T-helper 1 cell (primary cell): Measurements from ENCODE around the gene ENTREP3.
A peak's percentile ranks its signal among the peaks of the same experiment; 100 is the strongest.
"Not testable (repeated sequence)": the region's sequence is repeated elsewhere in the genome, so short reads cannot be mapped to it uniquely, and the experiment has no call there.

Source experiments
- DNase-seq, 5 donors: peaks; one replicate each; pipeline ENCODE4 v3.0.0-alpha.2; 2012 to 2020

Gene ENTREP3

GRCh38 chr1:155223047-155223446 lies 32.2 kb downstream of the ENTREP3 start:
- DNase-seq = no peak

- DNase-seq = not testable (repeated sequence)
Measured at GRCh38 chr1:155220211-155220965, 34.9 kb downstream of the ENTREP3 start.

GRCh38 chr1:155219592-155220031 lies 35.7 kb downstream of the ENTREP3 start:
- DNase-seq = peak in 1 of 5 donors; percentile 32

GRCh38 chr1:155218854-155219591 lies 36.3 kb downstream of the ENTREP3 start:
- DNase-seq = peak in 1 of 5 donors; percentile 40

DNA sequence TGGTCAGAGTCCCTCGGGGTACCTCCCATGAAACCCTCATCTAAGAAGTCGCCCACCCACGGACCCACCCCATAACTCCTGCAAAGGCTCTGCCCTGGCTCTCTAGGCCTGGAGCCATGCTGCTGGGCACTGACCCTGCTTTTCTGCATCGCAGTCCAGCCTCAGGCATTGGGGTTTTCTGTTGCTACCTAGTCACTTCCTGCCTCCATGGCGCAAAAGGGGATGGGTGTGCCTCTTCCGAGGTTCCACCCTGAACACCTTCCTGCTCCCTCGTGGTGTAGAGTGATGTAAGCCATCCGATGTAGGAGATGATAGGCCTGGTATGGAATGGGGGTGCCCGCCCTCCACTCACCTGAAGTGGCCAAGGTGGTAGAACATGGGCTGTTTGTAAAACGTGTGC lies 40.6 kb downstream of the ENTREP3 start:
- not testable (repeated sequence) for DNase-seq

- DNase-seq = not testable (repeated sequence)
Measured at GRCh38 chr1:155212051-155212440, 43.2 kb downstream of the ENTREP3 start.

- DNase-seq = not testable (repeated sequence)
Measured at GRCh38 chr1:155211381-155212050, 43.8 kb downstream of the ENTREP3 start.

GRCh38 chr1:155210314-155211104 lies 44.8 kb downstream of the ENTREP3 start:
- DNase-seq = no peak

DNA sequence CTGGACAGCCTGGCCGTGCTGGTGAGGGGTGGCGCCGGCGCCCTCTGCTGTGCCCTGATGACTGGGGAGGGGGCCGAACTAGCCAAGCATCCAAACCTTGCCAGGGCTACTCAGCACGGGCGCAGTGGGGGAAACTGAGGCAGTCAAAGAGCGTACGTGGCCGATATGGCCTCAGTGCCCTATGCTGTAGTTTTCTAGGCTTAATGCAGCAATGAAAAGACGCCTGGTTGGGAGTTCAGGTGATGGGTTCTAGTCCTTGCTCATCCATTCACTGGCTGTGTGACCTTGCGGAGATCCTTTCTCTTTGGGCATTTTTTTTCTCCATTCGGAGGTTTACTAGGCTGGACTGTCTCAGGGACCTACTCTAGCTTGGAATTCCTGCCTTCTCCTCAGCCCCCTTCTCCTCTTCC lies 46.0 kb downstream of the ENTREP3 start:
- no peak for DNase-seq

DNA sequence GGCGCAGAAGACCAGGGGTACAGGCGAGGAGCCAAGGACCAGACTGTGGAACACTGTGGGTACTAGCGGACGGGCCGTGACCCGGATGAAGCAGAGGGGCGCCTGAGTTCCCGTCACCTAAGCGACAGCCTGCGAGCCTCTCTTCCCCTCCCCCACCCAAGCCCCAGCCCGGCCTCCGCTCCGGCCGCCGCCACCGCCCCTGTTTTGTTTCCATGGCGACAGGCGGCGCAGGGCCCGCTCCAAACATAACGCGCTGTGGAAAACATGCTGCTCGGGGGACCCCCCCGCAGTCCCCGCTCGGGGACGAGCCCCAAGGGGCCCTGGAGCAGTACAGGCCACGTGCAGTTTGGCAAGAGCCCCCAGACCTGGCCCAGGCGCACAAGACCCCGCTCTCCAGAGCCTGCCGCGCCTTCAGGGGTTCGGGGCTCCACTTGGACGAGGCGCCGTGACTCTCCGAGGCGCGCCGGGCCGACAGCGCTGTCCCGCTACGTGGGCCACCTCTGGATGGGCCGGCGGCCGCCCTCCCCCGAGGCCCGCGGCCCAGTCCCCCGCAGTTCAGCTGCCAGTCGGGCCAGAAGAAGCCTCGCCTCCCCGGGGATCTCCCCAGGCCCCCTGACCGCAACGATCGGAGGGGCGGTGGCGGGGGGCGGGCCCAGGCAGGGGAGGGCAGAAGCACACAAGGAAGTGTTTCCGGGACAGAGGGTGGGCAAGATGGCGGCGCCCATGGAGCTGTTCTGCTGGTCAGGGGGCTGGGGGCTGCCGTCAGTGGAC lies 46.6 kb downstream of the ENTREP3 start, which contains the start of gene MTX1:
Gene MTX1 (plus strand): TSS at position 155 of the 771 bp plus-strand sequence. CDS start 110 bp downstream, at position 265.
- DNase-seq = peak; percentile 83 to 89 (median 87)

DNA sequence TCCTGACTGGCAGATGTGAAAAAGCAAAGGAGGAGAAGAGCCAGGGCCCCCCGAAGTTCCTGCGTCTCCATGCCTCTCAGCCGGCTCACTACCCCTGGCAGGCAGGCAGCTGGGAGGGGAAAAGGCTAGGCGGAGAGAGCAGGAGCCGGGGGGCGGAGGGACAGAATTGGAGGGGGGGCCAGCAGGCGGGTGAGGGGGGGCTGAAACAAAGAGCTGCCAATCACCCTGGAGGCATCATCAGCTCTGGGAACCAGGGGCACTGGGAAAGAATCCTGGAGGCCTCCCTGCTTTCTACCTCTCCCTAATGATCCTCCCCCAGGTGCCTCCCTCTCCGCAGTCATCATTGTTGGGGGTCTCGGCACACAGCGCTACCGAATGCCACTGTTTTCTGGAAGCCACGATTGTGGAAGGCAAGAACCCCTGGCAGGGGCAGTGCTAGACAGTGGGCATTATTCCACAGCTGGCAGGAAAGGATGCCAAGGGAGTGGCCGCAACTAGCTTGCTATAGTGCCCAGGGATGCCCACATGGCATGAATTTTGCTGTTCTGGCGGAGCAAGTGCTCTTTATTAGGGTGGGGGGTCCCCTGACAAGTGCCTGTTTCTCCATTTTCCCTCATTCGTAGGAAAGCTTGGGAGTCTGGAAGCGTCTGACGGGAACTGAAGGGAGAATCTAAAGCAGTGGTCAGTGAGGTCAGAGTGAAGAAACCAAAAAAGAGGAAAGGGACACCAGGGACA lies 47.3 kb downstream of the ENTREP3 start, which contains the start of gene THBS3:
Gene THBS3 (minus strand): TSS at position 92 of the 735 bp plus-strand sequence. CDS start 21 bp downstream, at position 71.
- DNase-seq = no peak

DNA sequence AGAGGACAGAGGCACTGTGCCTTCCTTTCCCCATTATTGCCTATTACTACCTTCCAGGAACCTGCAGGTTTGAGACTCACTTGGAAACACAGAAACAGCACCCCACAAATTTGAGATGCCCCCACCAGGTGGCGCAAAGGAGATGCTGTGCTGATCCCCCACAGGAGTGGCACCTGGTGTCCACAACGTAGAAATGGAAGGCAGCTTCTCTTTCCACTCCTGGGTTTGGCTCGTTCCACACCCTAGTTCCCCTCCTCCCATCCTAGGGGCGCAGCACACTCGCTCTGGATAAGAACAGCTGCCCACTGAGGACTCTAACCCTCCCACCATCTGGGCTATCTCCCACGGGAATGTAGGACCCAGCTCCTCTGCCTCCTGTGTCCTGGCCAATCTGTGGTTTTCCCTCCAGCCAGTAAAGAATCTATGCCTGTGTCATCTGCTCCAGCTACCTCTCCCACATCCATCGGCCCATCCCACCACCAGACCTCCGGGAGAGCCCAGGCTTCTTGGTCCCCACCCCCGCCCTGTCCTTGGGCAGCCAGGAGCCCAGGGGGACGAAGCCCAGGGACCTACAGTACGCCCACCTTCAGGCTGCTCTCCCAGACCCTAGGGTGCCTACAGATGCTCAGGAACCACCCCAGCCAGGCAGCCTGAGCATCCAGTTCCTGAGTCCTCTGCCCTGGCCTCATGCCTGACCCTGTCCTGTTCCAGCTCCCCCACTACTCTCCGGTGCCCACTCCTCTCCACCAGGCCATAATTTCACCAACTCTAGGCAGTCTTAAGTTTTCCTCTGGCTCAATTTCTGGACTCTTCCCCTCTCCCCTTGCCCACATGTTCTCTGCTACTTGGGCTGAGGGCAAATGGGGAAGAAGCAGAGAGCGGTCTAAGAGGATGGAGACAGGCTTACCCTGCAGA lies 48.1 kb downstream of the ENTREP3 start:
- peak; percentile 73 to 89 (median 85) for DNase-seq

DNA sequence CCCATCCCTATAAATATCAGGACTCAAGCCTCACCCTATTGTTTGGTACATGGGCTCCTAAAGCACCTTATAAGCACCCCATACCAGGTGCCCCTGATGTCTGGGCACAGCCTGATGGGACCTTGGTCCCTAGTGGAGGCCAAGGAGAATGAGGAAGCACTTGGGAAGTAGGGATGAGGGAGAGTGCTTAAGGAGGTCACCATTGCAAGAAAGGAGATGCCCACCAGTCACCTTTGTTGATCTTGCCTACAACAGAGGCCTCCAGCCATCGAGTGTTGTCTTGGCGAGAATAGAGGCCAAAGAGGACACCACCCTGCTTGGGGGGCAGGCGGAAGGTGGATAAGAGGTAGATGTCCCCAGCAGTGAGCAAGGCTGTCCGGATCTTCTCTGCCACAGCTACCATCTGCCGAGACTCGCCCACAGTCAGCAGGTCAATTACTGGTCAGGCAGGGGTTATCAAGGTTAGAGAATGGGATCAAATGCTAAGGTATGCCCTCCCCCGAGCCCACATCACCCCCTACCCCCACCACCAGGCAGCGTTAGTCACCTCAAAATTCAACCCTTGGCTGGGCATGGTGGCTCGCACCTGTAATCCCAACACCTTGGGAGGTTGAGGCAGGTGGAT lies 49.2 kb downstream of the ENTREP3 start:
- DNase-seq = no peak

- no peak for DNase-seq
Measured at GRCh38 chr1:155205035-155205434, 50.2 kb downstream of the ENTREP3 start.

DNA sequence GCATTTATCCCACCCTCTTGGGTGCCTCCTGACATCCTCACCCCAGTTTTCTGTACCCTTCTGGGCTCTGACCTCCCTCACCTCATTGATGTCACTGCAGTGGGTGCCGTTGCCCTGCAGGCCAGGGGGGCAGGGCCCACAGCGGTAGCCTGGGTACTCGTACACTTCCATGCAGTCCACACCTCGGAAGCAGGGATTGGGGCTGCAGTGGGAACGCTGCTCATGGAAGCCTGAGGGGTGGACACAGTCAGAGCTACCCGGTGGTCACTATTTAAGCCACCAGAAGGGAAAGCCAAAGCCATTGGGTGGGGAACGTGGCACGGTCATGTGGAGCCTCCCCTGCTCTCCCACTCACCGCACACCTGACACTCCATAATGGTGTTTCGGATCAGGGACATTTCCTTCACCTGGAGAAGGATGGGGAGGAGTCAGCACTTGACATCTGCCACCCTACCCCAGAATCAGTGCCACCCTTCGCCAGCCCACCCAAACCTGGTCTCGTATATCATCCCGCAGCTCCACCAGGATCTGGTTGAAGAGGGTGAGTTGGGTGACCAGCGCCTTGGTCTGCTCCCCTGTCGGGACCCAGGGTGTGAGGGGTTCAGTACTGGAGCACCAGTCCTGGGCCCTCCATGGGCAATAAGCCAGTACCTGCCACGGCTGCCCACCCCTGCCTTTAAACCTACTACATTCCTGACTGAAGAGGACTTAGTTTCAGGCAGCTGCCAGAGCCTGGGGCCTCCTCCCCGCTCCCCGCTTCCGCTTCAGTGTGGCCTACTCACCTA lies 52.4 kb downstream of the ENTREP3 start:
- no peak for DNase-seq

GRCh38 chr1:155202198-155202597 lies 53.1 kb downstream of the ENTREP3 start:
- no peak for DNase-seq

- no peak for DNase-seq
Measured at GRCh38 chr1:155200920-155201319, 54.4 kb downstream of the ENTREP3 start.

DNA sequence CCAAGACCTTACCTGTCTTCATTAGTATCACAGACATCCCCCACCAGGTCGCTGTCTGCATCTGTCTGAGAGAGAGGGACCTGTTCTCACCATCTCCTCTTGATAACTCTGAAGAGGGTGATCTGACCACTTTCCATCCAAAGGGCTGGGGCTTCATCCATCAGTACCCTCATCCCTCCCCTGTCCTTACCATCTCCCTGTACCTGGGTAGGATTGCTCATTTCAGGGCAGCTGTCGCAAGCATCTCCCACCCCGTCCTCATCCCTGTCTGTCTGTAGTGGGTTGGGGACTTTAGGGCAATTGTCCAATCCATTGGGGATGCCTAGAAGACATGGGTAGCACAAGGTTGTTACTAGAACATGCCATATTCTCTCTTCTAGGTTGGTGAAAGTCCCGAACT lies 55.5 kb downstream of the ENTREP3 start:
- no peak for DNase-seq
